Measurements from ENCODE around the gene NUDT4. TPM values are rescaled to one million over a fixed set of nuclear protein-coding genes. Genes with fewer than 3 reads are reported as not detected.
"Not testable (repeated sequence)": the region's sequence is repeated elsewhere in the genome, so short reads cannot be mapped to it uniquely, and the experiment has no call there.

NUDT4 gene
- polyA plus RNA-seq, 3 donors, result 135 to 140 (median 136) TPM

- no peak for DNase-seq (ENCODE audit: low read depth in 3 of 3, low spot score in 2 of 3)
Measured at GRCh38 chr12:93393425-93393824, 15.7 kb downstream of the NUDT4 start.

- no peak for DNase-seq (ENCODE audit: low read depth in 3 of 3, low spot score in 2 of 3)
Measured at GRCh38 chr12:93397412-93397811, 19.7 kb downstream of the NUDT4 start.

GRCh38 chr12:93399183-93399863 is 21.6 kb downstream of the NUDT4 start:
- not testable (repeated sequence) for DNase-seq (ENCODE audit: low read depth in 3 of 3, low spot score in 2 of 3)

GRCh38 chr12:93402333-93403311 is 24.9 kb downstream of the NUDT4 start:
- no peak for DNase-seq (ENCODE audit: low read depth in 3 of 3, low spot score in 2 of 3)

GRCh38 chr12:93403988-93404803 is 26.5 kb downstream of the NUDT4 start:
- DNase-seq (ENCODE audit: low read depth in 3 of 3, low spot score in 2 of 3), result no peak

- no peak for DNase-seq (ENCODE audit: low read depth in 3 of 3, low spot score in 2 of 3)
Measured at GRCh38 chr12:93404961-93405849, 27.5 kb downstream of the NUDT4 start.

- no peak for DNase-seq (ENCODE audit: low read depth in 3 of 3, low spot score in 2 of 3)
Measured at GRCh38 chr12:93407054-93407962, 29.6 kb downstream of the NUDT4 start.

- no peak for DNase-seq (ENCODE audit: low read depth in 3 of 3, low spot score in 2 of 3)
Measured at GRCh38 chr12:93407963-93408283, 30.2 kb downstream of the NUDT4 start.

- no peak for DNase-seq (ENCODE audit: low read depth in 3 of 3, low spot score in 2 of 3)
Measured at GRCh38 chr12:93408813-93409212, 31.1 kb downstream of the NUDT4 start.

GRCh38 chr12:93409343-93410187 is 31.8 kb downstream of the NUDT4 start:
- not testable (repeated sequence) for DNase-seq (ENCODE audit: low read depth in 3 of 3, low spot score in 2 of 3)

GRCh38 chr12:93411060-93411459 is 33.3 kb downstream of the NUDT4 start:
- not testable (repeated sequence) for DNase-seq (ENCODE audit: low read depth in 3 of 3, low spot score in 2 of 3)

- DNase-seq (ENCODE audit: low read depth in 3 of 3, low spot score in 2 of 3), result not testable (repeated sequence)
Measured at GRCh38 chr12:93412396-93412795, 34.7 kb downstream of the NUDT4 start.

GRCh38 chr12:93413064-93413463 is 35.3 kb downstream of the NUDT4 start:
- no peak for DNase-seq (ENCODE audit: low read depth in 3 of 3, low spot score in 2 of 3)

- DNase-seq (ENCODE audit: low read depth in 3 of 3, low spot score in 2 of 3), result no peak
Measured at GRCh38 chr12:93415723-93416464, 38.2 kb downstream of the NUDT4 start.

GRCh38 chr12:93417967-93418480 is 40.3 kb downstream of the NUDT4 start:
- no peak for DNase-seq (ENCODE audit: low read depth in 3 of 3, low spot score in 2 of 3)

GRCh38 chr12:93419388-93420034 is 41.8 kb downstream of the NUDT4 start:
- DNase-seq (ENCODE audit: low read depth in 3 of 3, low spot score in 2 of 3), result no peak

GRCh38 chr12:93422050-93422449 is 44.3 kb downstream of the NUDT4 start:
- DNase-seq (ENCODE audit: low read depth in 3 of 3, low spot score in 2 of 3), result no peak
